HG03432 (cell line): ENCODE data around the gene BIVM.

Experiments
- ATAC-seq: cut with Tn5 transposase; IDR thresholded peaks from one replicate; pipeline ENCODE4 v1.9.1; 2021; ENCODE audit warnings: mild to moderate bottlenecking, moderate library complexity; ENCODE audit not compliant: unreplicated experiment

The BIVM gene

GRCh38 chr13:102877303-102877702 lies 78.4 kb downstream of the BIVM start:
- no peak for ATAC-seq

GRCh38 chr13:102878481-102878880 lies 79.6 kb downstream of the BIVM start:
- ATAC-seq: no peak

DNA sequence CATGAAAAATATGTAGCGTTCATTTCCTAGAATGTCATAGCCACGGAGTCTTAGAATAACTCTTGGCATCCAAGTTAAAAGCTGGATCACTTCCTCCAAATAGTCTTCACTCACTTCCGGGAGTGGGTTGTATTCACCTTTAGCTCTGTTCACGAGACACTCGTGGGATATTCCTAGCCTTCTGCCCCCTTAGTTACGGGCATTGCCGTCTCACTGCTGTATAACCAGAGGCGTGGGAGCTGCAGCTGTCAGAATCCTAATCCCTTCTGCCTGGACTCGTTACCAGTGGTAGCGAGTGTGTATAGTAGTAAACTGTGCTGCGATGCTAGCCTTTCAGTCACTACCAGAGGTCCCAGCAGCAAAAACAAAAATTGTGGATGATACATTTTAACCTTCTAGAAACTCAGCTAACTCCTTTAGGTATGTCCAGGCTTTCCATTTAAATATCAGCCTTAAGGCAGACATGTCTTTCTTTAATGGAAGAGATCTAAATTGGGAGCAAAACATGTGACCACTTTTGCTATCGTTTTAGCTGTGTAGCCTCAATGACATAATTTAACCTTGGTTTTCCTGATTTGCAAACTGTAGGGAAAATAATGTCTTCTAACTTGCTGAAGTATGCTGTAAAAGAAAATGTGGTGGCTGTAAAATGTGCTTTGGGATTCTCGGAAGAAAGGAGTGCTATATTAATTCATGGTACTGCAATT lies 81.0 kb downstream of the BIVM start:
- ATAC-seq: no peak

GRCh38 chr13:102881819-102882686 lies 83.1 kb downstream of the BIVM start:
- no peak for ATAC-seq
